HG03139 (cell line): ENCODE data around the gene SH3GL1.
A peak's percentile ranks its signal among the peaks of the same experiment; 100 is the strongest.

ENCODE experiments used
- ATAC-seq: cut with Tn5 transposase; IDR thresholded peaks from one replicate; pipeline ENCODE4 v1.9.1; 2021; ENCODE audit not compliant: unreplicated experiment

The SH3GL1 gene

GRCh38 chr19:4431808-4432674, 31.7 kb upstream of the SH3GL1 start:
- no peak for ATAC-seq

GRCh38 chr19:4431296-4431695, 30.9 kb upstream of the SH3GL1 start:
- no peak for ATAC-seq

- no peak for ATAC-seq
Observed at GRCh38 chr19:4430760-4431159, 30.4 kb upstream of the SH3GL1 start.

- no peak for ATAC-seq
Observed at GRCh38 chr19:4429771-4430171, 29.4 kb upstream of the SH3GL1 start.

GRCh38 chr19:4429256-4429655, 28.9 kb upstream of the SH3GL1 start:
- no peak for ATAC-seq

- no peak for ATAC-seq
Observed at GRCh38 chr19:4428326-4428975, 28.1 kb upstream of the SH3GL1 start.

GRCh38 chr19:4425537-4425936, 25.2 kb upstream of the SH3GL1 start:
- ATAC-seq, result no peak

- ATAC-seq, result no peak
Observed at GRCh38 chr19:4423416-4424126, 23.2 kb upstream of the SH3GL1 start.

- ATAC-seq, result no peak
Observed at GRCh38 chr19:4416268-4416667, 15.9 kb upstream of the SH3GL1 start.

- ATAC-seq, result no peak
Observed at GRCh38 chr19:4415352-4415751, 15.0 kb upstream of the SH3GL1 start.

GRCh38 chr19:4414800-4415321, 14.5 kb upstream of the SH3GL1 start:
- no peak for ATAC-seq

- no peak for ATAC-seq
Observed at GRCh38 chr19:4414144-4414799, 13.9 kb upstream of the SH3GL1 start.

- ATAC-seq, result no peak
Observed at GRCh38 chr19:4413588-4413987, 13.2 kb upstream of the SH3GL1 start.

GRCh38 chr19:4409123-4409933, 9.0 kb upstream of the SH3GL1 start:
- ATAC-seq, result no peak

- no peak for ATAC-seq
Observed at GRCh38 chr19:4406626-4407025, 6.3 kb upstream of the SH3GL1 start.

- no peak for ATAC-seq
Observed at GRCh38 chr19:4405977-4406376, 5.6 kb upstream of the SH3GL1 start.

GRCh38 chr19:4403005-4403761, 2.8 kb upstream of the SH3GL1 start:
- no peak for ATAC-seq

- peak; percentile 82 for ATAC-seq
Observed at GRCh38 chr19:4402171-4403004, 2.0 kb upstream of the SH3GL1 start, which contains the start of gene CHAF1A. TSS of gene CHAF1A (plus strand) at chr19:4402640. CDS start at chr19:4402763, 123 bp downstream.
